Activated CD4-positive, alpha-beta T cell treated with anti-CD3 and anti-CD28 coated beads for 24 hours (primary cell): ENCODE measurements around the gene MSLN.

Experiments used
- DNase-seq, 2 donors: peaks; one replicate each; pipeline ENCODE4 v3.0.0-alpha.2; 2020; ENCODE audit warnings: low read depth in 2 of 2

MSLN gene

DNA sequence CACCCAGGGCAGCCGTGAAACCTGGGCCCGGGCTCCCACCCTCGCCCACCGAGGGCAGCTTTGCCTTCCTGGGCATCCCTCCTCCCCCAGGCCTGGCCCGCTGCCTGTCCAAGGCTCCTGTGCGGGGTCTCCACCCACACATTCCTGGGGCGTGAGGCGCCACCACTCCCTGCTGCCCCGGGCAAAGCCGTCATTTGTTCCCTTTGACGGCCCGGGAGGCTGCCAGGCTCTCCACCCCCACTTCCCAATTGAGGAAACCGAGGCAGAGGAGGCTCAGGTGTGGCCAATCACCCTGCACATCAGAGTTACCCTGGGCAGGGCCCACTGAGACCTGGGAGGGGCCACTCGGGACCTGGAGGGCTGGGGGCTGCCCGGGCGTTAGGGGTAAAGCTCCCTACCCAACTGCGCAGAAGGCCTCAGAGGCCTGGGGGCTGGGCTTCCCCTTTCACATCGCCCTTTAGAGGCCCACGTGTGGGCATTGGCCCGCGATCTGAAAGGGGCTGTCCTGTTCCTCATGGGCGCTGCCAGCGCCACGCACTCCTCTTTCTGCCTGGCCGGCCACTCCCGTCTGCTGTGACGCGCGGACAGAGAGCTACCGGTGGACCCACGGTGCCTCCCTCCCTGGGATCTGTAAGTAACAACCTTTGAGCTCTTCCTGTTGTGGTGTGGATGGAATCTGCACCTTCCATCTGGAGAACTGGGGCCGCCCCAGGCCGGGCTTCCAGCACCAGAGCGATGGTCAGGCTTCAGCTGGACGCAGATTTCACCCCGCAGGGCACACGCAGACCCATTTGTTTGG lies at the start of gene MSLN:
Gene MSLN (plus strand): TSS at position 190 of the 799 bp plus-strand sequence. CDS start 1,947 bp downstream, outside the sequence.
- DNase-seq, result no peak

DNA sequence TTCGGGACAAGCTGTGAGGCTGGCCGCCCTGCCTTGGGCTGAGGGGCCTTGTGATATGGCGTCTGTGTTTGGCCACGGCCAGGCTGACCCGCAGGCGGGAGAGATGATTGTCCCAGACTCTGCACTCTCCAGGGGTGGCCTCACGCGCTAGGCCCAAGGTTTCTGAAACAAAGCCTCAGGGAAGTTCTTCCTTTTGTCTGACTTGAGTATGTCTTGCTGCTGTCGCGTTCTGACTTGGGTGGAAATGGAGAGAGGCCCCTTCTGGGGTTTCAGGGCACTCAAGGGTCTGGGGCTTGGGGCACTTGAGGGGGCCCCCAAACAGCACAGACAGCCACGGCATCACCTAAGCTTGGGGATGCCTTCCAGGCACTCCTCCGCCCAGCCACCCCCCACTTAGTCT lies 49.5 kb upstream of the MSLN start:
- no peak for DNase-seq

DNA sequence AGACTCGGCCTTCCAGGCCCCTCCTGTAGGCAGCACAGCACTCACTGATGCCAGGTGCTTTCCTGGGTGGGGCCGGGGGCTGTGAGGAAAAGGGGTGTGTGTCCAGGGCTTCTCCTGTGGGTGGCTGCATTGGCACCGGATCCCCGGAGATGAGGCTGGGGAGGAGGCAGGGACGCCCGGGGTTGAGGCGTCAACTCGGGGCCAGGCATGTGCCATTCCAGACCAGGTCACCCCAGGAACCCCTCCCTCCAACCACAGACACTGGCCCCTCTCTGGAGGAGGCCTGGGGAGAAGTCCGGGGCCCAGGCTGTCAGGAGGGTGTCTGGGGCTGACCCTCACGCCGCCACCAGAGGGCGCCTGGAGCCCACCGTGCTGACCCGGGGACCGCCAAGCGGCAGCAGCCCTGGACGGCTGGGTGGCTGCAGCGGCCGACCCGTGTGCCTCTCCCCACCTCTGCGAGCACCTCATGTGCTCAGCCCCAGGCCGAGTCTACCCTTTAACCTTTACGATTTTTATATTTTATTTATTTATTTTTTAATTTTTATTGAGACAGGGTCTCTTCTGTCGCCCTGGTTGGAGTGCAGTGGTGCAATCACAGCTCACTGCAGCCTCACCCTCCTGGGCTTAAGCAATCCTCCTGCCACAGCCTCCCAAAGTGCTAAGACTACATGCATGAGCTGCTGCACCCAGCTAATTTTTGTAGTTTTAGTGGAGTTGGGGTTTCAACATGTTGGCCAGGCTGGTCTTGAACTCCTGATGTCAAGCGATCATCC lies 48.8 kb upstream of the MSLN start:
- peak; percentile 72 to 78 for DNase-seq

DNA sequence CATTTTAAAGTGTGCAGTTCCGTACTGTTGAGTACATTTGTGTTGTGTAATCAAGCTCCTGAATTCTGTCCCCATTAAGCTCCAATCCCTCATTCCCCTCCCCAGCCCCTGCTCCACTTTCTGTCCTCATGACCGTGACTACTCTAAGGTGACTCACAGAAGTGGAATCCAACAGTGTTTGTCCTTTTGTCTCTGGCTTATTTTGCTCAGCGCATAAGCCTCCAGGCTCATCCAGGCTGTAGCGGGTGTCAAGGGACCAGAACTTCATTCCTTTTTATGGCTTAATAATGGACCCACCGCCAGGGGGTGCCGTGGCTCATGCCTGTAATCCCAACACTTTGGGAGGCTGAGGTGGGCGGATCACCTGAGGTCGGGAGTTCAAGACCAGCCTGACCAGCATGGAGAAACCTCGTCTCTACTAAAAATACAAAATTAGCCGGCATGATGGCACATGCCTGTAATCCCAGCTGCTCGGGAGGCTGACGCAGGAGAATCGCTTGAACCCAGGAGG lies 47.7 kb upstream of the MSLN start:
- DNase-seq, result peak in 1 of 2 donors; percentile 49

DNA sequence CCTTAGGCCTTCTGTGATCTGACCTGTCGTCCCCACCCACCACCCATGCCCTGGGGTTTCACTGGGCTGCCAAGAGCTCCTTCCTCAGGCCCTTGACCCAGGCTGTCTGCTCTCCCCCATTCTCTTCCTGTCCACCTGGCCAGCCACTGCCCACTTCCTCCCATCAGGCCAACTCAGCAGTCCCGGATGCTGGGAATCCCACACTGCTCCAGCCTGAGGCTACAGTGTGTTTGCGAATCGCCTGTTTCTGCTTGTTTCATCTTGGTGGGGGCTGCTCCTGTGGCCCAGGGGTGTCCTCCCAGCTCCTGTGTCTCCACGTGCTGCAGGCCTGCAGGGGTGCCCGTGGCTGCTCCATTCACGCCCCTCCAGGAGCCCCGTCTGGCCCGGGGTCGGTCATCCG lies 46.5 kb upstream of the MSLN start:
- no peak for DNase-seq

DNA sequence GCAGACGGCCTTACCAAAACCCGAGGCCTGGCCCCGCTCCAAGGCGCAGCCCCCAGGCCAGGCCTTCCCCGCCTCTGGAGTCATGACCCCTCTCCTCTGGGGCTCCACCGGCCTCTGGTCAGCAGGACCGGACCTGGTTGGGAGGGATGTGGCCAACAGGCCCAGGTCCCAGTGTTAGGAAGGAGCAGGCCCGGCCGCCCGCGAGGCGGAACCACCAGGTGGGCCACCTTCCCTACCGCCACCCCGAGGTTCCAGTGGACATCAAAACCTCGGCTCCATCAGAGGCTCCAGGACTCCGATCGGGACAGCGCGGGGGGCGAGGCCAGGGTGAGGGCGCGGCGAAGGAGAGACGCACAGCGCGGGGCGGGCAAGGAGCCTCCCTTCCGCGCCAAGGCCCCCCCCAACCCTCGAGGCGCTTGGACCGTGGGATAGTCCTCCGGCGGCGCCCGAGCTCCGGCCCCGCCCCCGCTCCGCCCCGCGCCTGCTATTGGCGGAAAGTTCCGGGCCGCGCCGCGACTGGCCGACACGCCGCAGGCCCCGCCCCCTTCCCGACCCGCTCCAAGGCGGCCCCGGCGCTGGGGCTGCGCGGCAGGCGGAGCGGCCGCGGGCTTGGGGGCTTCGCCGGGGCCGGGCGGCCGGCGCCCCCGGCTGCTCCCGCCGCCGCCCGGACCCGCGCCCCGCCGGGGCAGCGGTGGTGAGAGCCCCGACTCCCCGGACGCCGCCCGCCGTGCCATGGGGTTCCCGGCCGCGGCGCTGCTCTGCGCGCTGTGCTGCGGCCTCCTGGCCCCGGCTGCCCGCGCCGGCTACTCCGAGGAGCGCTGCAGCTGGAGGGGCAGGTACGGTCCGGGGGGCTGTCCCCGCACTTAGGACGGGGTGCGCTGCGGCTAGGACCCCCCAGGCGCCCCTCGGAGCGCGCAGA lies 45.7 kb upstream of the MSLN start, which contains the start of gene METRN:
Gene METRN (plus strand): TSS at position 561 of the 919 bp plus-strand sequence. CDS start 172 bp downstream, at position 733.
- DNase-seq, result peak; percentile 86 to 92

DNA sequence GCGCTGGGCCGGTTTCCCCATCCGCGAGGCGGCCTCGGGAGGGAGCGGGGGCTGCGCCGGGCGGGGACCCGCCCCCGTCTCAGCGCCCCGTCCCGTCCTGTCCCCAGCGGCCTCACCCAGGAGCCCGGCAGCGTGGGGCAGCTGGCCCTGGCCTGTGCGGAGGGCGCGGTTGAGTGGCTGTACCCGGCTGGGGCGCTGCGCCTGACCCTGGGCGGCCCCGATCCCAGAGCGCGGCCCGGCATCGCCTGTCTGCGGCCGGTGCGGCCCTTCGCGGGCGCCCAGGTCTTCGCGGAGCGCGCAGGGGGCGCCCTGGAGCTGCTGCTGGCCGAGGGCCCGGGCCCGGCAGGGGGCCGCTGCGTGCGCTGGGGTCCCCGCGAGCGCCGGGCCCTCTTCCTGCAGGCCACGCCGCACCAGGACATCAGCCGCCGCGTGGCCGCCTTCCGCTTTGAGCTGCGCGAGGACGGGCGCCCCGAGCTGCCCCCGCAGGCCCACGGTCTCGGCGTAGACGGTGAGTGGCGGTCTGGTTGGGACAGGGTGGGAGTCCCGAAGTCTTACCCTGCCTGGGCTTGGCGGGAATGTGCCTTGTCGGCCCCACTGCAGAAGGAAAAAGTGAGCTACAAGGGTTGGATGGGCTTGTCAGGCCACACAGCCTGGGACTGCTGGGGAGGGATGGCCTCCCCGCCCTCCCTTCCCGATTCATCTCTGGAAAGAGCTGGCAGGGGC lies 44.9 kb upstream of the MSLN start:
- DNase-seq, result no peak

DNA sequence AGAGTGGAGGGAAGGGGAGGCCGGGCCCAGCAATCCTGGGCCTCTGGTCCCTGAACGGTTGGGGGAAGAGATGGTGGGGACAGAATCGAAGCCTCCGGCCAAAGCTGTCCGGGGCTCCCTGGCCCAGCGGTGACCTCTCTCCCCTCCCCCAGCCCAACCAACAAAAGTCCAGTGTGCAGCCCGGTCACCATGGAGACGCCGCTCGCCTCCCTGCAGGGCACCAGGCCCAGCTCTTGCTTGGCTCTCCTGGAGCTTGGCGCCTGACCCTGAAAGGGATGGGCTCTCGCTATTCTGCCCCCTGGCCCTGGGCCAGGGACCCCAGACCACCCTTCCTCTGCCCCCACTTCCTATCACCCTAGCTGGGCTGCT lies 44.4 kb upstream of the MSLN start:
- no peak for DNase-seq

DNA sequence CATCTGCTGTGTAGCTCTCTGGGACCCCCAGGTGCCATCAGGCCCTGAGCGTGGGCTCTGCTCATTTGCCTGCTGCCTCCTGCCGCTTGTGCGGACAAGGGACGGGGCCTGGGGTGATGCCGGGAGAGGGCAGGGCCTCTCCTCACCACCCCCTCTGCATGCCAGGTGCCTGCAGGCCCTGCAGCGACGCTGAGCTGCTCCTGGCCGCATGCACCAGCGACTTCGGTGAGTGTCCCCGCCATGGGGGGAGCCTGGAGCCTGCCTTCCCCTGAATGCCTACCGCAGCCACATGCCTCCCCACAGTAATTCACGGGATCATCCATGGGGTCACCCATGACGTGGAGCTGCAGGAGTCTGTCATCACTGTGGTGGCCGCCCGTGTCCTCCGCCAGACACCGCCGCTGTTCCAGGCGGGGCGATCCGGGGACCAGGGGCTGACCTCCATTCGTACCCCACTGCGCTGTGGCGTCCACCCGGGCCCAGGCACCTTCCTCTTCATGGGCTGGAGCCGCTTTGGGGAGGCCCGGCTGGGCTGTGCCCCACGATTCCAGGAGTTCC lies 43.7 kb upstream of the MSLN start:
- no peak for DNase-seq

DNA sequence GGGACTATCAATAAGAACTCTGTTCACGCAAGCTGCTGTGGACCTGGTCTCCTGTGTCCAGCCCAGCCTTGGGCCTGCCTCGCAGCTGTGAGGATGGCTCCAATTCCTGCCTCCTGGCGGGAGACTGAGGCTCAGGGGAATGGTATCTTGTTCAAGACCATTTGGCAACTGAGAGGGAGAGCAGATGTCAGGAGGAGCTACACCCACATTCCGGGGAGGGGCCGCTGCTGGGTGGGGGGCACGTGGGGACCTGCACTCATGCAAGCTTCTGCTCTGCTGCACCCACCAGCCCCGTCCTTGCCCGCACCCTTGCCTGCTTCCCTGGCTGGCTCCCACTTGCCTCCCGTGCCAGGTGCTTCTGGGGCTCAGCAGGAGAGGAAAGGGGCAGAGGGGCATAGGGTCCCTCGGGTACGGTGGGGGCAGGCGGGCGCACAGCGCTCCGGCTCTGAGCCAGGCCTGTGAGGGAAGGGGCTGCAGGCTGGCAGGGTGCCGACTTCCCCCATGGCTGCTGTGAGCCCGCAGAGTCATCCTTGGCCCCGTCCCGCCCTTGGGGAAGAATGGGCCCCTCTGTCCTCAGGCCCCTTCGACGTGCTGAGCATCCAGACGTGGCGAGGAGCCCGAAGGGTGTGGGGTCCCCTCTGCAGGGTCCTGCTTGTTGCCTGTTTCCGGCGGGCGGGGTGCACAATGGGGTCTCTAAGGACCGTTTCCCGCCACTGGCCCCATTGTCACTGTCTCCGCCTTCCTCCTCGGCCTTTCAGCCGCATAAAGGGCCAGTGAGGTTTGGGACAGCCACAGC lies 42.9 kb upstream of the MSLN start:
- DNase-seq, result no peak

DNA sequence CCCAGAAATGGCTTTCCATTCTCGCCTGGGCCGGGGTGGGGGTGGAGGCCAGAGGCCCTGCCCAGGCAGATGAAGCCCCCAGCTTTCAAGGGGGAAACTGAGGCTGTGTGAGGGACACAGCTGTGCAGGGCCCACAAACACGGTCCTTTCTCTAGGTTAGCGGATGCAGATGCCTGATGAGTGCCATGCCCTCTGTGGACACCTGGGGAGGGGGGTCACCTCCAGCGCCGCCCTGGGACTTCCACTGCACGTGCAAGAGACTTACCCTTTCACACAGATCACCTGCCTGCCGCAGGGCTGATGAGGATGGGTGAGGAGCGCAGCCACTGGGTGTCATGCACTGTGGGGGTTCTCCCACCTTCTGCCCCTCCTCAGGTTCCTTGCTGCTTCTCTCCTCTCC lies 42.1 kb upstream of the MSLN start:
- no peak for DNase-seq

DNA sequence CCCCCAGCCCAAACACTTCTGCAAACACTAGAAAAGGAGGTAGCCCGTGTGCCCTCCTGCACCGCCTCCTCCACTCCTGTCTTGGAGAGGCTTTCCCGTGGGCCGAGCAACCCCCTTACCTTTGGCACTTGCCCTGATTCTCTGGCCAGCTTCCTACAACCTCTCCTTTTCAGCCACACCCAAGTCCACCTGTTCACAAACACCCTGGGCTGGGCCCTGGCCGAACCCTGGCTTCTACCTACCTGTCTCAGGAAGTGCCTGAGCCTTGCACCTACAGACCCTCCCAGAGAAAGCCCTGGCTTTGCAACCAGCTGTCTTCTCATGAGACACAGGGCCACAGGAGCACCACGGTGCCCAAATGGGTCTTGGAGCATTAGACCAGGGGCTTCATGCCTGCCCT lies 41.6 kb upstream of the MSLN start:
- no peak for DNase-seq

DNA sequence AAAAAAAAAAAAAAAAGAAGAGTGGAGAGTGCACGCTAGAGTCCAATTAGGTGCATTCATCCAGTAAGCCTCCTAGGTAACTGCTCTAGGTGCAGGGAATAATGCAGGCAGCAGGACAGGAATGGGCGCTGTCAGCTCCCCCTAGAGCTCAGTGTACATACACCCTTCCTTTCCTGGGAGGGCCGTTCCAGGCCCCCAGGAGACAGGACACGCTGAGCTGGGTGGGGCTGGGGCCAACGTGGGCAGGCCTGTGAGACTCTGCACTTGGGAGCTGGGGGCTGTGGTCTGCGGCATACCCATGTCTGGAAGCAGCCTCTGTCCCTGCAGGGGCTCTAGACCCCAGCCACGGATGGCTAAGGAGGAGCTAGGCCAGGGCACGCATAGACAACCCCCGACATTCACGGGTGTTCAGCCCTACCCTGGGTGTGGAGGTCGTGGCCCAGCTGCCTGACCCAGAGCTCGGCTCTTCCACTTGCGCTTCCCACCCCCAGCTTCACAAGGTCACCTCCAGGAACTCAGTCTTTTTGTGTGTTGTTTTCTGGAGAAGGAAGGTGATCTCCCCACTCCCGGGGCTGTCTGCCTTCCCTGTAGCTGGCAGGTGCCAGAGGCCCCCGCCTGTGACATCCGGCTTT lies 40.6 kb upstream of the MSLN start:
- DNase-seq, result no peak

DNA sequence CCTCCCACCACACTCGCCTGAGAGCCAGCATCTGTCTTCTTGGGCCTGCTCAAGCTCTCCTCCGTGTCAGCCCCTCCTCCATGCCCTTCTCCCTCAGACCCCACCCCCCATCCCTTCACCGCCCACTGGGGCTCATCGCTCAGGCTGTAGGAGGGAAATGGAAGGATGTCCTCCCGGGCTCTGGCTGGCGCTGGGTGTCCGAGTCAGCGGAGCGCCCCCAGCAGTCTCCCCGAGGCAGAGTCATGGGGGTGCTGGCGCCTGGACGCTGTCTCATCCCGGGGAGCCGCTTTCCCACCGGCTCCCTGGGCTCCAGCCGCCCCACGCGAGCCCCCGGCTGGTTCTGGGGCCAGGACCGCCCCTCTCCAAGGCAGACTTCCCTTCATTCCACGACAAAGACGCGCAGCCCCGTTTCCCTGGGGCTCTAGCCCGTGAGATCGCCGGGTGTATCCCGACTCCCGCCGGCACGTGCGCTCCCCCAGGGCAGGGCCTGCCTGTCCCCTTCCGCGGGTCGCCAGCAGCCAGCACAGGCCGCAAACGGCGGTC lies 40.0 kb upstream of the MSLN start:
- DNase-seq, result peak in 1 of 2 donors; percentile 53

DNA sequence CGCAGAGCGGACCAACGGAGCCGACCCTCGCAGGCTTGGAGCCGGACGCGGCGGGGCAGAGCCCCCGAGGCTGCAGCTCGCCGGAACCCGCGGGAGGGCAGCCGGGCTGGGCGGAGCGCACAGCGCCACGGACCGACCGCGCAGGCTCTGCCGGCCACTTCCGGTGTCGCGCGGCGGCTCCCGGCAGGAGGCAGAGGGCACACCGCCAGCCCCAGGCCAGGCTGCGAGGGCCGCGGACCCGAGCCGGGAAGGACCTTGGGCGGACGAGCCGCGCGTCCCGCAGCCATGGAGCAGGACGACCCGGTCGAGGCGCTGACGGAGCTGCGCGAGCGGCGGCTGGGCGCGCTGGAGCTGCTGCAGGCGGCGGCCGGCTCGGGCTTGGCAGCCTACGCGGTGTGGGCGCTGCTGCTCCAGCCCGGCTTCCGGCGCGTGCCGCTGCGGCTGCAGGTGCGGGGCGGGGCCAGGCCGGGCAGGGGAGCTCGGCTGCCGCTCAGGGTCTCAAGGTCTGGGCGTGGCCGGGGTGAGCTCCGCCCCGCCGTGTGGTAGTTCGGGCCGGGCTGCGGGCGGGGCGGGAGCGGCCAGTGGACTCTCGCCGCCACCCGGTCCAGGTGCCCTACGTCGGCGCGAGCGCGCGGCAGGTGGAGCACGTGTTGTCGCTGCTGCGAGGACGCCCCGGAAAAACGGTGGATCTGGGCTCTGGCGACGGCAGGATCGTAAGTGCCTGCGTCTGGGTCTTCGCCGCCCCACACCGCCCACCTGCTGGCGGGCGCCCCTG lies 39.4 kb upstream of the MSLN start, which contains the start of gene ANTKMT:
Gene ANTKMT (plus strand): TSS at position 157 of the 775 bp plus-strand sequence. CDS start 129 bp downstream, at position 286.
- DNase-seq, result peak in 1 of 2 donors; percentile 70

DNA sequence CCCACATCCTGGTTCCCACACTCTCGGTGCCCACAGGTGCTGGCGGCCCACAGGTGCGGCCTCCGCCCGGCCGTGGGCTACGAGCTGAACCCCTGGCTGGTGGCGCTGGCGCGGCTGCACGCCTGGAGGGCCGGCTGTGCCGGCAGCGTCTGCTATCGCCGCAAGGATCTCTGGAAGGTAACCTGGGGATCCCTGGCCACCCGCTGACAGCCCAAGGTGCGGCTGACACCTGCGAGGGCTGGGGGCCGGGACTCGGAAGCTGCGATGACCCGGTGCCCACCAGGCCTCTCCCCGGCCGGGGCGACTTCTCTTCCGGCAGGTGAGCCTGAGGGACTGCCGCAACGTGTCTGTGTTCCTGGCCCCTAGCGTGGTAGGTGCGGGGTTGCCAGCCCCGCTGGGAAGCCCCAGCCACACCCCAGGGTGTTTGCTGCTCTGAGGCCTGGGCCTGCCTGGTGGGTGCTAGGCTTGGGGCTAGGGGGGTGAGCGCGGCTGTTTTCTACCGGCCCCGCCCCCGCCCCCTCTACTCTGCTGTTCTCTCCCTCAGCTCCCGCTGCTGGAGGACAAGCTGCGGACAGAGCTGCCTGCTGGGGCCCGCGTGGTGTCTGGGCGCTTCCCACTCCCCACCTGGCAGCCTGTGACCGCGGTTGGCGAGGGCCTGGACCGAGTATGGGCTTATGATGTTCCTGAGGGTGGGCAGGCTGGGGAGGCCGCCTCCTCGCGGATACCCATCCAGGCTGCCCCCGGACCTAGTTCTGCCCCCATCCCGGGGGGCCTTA lies 38.6 kb upstream of the MSLN start:
- DNase-seq, result no peak
